ENCODE results near the gene CATSPER4. TPM values are rescaled to one million over a fixed set of nuclear protein-coding genes. Genes with fewer than 3 reads are reported as not detected.

CATSPER4 gene
- total and polyA plus RNA-seq, 3 experiments from 2014 or later, result not detected

DNA sequence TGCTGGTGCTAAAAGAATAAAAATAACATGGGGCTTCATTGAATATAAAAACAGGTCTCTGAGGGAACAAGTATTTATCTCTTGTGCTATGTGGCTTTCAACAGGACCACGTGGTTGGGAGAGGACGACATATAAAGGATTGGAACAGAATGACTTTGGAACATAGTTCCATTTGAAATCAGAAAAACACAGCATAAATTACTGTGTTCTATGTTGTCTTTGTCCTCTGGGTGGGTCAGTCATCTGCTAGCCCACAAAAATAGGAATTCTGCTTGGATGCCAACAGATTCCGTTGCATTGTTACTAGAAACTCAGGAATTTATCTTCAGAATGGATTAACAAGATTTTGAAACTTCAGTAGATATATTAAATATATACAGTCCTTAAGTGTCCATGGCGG, 49.5 kb downstream of the CATSPER4 start:
- DNase-seq, result no peak
- Histone ChIP-seq H3K36me3 (ENCODE audit: insufficient read depth, low read length) (peaks cover 12% of the 10 kb centered on the region), H3K4me3 (ENCODE audit: low read length) (no peak overlapping the region), H3K4me1 (ENCODE audit: insufficient read depth, low read length) (peaks cover 23% of the 10 kb centered on the region), H3K27me3 (ENCODE audit: insufficient read depth, low read length, poor library complexity, severe bottlenecking) (no peaks in the 10 kb centered on the region), H3K27ac (ENCODE audit: low read depth, low read length) (no peak overlapping the region), H3K9me3 (ENCODE audit: low read length) (no peaks in the 10 kb centered on the region)
- peaks cover 0 to 37% (median 8%) of the 10 kb centered on the region in 3 donors for H3K36me3 Mint-ChIP-seq
- no peak overlapping the region for H3K27ac Mint-ChIP-seq
- H3K27me3 Mint-ChIP-seq, result no peaks in the 10 kb centered on the region
- H3K4me1 Mint-ChIP-seq, result peaks cover 18 to 40% (median 28%) of the 10 kb centered on the region in 3 donors
- POLR2A ChIA-PET, result no interaction called here
- CTCF ChIA-PET, result interaction anchor here (1.2 kb wide), 1 partner anchor 45 kb away, joined by 3 read pairs; no protein-coding TSS in a partner anchor
- no peak overlapping the region for H3K4me3 Mint-ChIP-seq
- H3K9me3 Mint-ChIP-seq, result no peaks in the 10 kb centered on the region

Other genes with a start within 250 kb of the CATSPER4 start
- 10 to 100 TPM; 11.8 to 12.1 TPM for gene PAFAH2, start 192.5 kb upstream of the CATSPER4 start, total RNA-seq
- gene PAFAH2, start 192.5 kb upstream of the CATSPER4 start, polyA plus RNA-seq, result 28.6 TPM
- not detected for gene EXTL1, start 168.8 kb upstream of the CATSPER4 start, total RNA-seq
- not detected for gene EXTL1, start 168.8 kb upstream of the CATSPER4 start, polyA plus RNA-seq
- not detected for gene SLC30A2, start 144.5 kb upstream of the CATSPER4 start, total RNA-seq
- gene SLC30A2, start 144.5 kb upstream of the CATSPER4 start, polyA plus RNA-seq, result not detected
- gene TRIM63, start 123.0 kb upstream of the CATSPER4 start, total RNA-seq, result not detected
- not detected for gene TRIM63, start 123.0 kb upstream of the CATSPER4 start, polyA plus RNA-seq
- gene PDIK1L, start 78.8 kb upstream of the CATSPER4 start, total RNA-seq, result 10 to 100 TPM; 14.5 to 14.6 TPM
- gene PDIK1L, start 78.8 kb upstream of the CATSPER4 start, polyA plus RNA-seq, result 4.2 TPM
- not detected for gene FAM110D, start 31.5 kb upstream of the CATSPER4 start, total RNA-seq
- gene FAM110D, start 31.5 kb upstream of the CATSPER4 start, polyA plus RNA-seq, result not detected
- not detected for gene C1orf232, start 21.6 kb upstream of the CATSPER4 start, total RNA-seq
- gene C1orf232, start 21.6 kb upstream of the CATSPER4 start, polyA plus RNA-seq, result not detected
- 10 to 100 TPM; 86.4 to 87.9 TPM for gene ZNF593, start 20.7 kb upstream of the CATSPER4 start, total RNA-seq
- gene ZNF593, start 20.7 kb upstream of the CATSPER4 start, polyA plus RNA-seq, result 26.2 TPM
- not detected for gene ZNF593OS, start 18.8 kb upstream of the CATSPER4 start, total RNA-seq
- gene ZNF593OS, start 18.8 kb upstream of the CATSPER4 start, polyA plus RNA-seq, result 0.85 TPM
- gene CNKSR1, start 13.1 kb upstream of the CATSPER4 start, total RNA-seq, result under 1 TPM; 0.37 to 0.86 TPM
- not detected for gene CNKSR1, start 13.1 kb upstream of the CATSPER4 start, polyA plus RNA-seq
- 10 to 100 TPM; 28.8 to 29.7 TPM for gene CEP85, start 43.6 kb downstream of the CATSPER4 start, total RNA-seq
- gene CEP85, start 43.6 kb downstream of the CATSPER4 start, polyA plus RNA-seq, result 7.7 TPM
- 100 to 1,000 TPM; 447 to 472 TPM for gene SH3BGRL3, start 89.5 kb downstream of the CATSPER4 start, total RNA-seq
- gene SH3BGRL3, start 89.5 kb downstream of the CATSPER4 start, polyA plus RNA-seq, result 1,786 TPM
- gene UBXN11, start 116.0 kb downstream of the CATSPER4 start, total RNA-seq, result 10 to 100 TPM; 35.2 to 35.8 TPM
- gene UBXN11, start 116.0 kb downstream of the CATSPER4 start, polyA plus RNA-seq, result 14.3 TPM
- 100 to 1,000 TPM; 355 to 388 TPM for gene CD52, start 127.4 kb downstream of the CATSPER4 start, total RNA-seq
- gene CD52, start 127.4 kb downstream of the CATSPER4 start, polyA plus RNA-seq, result 7,622 TPM
- gene CRYBG2, start 163.5 kb downstream of the CATSPER4 start, total RNA-seq, result 1 to 10 TPM in 1 of 2 experiments, under 1 TPM in 1; 0.85 to 1.3 TPM
- gene CRYBG2, start 163.5 kb downstream of the CATSPER4 start, polyA plus RNA-seq, result 1.9 TPM
- gene ZNF683, start 182.1 kb downstream of the CATSPER4 start, total RNA-seq, result 1 to 10 TPM; 2.4 to 2.7 TPM
- gene ZNF683, start 182.1 kb downstream of the CATSPER4 start, polyA plus RNA-seq, result 205 TPM
- not detected for gene LIN28A, start 220.2 kb downstream of the CATSPER4 start, total RNA-seq
- not detected for gene LIN28A, start 220.2 kb downstream of the CATSPER4 start, polyA plus RNA-seq
- gene DHDDS, start 241.7 kb downstream of the CATSPER4 start, total RNA-seq, result 10 to 100 TPM; 47.9 to 52.2 TPM
- gene DHDDS, start 241.7 kb downstream of the CATSPER4 start, polyA plus RNA-seq, result 21.6 TPM

Data from CD8-positive, alpha-beta memory T cell (primary cell).